ENCODE results near the gene WDR3.

Gene WDR3

DNA sequence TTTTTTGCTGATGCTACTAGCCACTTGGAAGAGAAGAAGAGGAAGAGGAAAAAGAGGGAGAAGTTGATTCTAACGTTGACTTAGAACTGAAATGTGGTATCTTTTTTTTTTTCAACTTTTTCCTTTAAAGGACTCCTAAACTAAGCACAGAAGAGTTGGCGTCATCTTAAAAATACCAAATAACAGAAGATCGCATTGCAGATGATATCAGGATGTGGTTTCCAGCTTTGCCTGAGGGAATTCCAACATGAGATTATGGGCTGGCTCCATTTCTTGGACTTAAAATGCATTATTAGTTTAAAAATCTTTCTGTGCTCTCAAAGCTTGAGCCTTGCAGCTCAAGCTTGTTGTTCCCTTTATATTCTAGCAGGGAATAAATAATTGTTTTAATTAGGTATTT lies 29.8 kb downstream of the WDR3 start:
- no peak for DNase-seq

GRCh38 chr1:117964290-117965038 lies 34.9 kb downstream of the WDR3 start:
- DNase-seq, result no peak

DNA sequence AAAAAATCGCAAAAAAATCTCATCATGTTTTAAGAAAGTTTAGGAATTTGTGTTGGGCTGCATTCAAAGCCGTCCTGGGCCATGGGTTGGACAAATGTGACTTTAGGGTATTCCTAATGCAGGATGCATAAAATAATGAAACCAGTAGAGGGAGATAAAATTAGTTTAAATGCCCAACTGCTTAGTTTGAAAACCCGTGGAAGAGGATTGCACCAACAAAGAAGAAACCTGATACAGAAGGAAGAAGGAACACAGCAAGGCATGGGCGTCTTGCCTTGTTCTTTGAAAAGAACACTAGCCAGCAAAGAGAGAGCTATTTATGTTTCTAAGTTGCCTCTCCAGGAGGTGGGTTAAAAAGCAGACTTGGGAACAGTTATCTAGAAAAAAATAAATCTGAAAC lies 37.9 kb downstream of the WDR3 start:
- DNase-seq, result no peak

DNA sequence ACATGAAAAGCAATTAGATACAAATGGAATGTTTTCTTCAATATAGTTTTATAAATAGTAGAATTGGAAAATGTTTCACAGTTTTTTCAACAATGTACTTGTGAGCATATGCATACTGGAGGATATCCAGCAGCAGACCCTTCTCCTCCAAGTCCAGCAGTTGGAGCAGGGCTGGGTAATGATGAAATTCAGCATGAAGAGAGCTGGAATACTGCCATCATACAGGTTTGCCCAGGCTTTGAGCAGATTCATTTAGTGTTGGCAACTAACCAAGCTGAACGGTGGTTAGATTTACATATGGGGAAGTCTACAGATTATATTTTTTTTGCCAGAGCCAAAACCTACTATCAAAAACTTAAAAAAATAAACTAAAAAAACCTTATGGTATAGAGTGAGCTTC lies 38.3 kb downstream of the WDR3 start:
- DNase-seq, result no peak

GRCh38 chr1:117970252-117970651 lies 40.7 kb downstream of the WDR3 start:
- DNase-seq, result no peak

- DNase-seq, result no peak
Measured at GRCh38 chr1:117971777-117972176, 42.2 kb downstream of the WDR3 start.

GRCh38 chr1:117976381-117976780 lies 46.8 kb downstream of the WDR3 start:
- DNase-seq, result no peak

DNA sequence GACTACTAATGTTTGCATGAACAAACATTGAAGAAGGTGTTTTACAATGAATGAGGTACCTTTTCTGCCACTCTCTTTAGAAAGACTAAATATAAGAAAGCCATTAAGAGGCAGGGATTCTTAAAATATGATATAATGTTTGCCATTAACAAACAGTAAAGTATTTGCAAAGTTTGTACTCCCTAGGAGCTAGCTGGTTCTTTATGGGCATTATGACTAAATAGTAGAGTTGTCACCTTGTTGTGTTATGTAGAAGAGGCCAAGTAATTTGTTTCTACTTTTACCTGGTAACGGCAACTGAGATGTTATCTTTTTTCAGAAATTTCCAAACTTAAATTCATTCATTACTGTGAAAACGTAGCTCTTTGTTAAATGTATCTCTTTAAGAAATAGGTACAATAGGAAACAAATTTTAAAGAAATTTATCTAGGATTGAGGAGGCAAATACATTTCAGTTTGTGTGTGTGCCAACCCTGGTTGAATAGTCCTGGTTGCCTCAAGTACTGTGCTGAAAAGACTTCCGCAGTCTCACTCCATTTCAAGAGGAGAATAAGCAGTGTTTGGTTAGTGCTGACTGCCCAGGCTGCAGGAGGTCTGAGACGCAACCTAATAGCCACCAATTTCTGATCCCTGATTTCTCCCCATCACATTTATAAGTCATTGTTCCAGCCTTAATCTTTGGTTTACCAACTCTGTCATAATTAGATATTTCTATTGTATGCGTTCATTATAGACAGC lies 52.1 kb downstream of the WDR3 start:
- no peak for DNase-seq

DNA sequence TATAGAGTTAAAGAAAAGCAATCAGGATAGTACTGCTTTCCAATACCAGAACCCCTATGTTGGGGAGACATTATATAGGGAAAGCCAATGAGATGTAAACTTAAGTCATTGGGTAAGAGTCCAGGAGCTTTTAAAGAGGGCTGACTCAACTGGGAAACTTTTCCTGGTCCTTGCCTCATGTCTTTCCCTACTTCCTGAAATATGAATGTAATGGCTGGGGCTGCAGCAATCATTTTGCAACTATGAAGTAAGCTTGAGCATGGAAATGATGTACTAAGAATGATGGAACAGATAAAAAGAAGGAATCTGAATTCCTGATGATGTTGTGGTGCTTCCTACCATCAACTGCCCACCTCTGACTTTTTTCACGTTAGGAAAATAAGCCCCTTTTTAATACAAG lies 55.7 kb downstream of the WDR3 start:
- DNase-seq, result no peak

DNA sequence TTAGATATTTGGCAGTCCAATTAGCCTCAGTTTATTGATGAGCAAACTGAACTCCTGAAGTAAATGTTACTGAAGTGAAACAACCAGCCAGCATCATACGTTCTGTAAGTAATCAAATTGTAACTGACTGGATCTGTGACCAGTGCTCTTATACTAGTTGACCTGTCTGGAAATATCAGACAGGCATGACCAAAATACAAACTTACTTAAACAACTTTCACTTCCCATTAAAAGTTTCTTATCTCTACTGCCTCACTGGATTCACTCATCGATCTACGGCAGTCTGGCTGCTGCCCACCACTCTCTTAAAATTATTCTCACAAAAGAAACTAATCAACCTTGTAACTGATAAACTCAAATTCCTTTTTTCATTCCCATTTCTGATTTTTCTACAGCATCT lies 56.4 kb downstream of the WDR3 start:
- DNase-seq, result no peak

DNA sequence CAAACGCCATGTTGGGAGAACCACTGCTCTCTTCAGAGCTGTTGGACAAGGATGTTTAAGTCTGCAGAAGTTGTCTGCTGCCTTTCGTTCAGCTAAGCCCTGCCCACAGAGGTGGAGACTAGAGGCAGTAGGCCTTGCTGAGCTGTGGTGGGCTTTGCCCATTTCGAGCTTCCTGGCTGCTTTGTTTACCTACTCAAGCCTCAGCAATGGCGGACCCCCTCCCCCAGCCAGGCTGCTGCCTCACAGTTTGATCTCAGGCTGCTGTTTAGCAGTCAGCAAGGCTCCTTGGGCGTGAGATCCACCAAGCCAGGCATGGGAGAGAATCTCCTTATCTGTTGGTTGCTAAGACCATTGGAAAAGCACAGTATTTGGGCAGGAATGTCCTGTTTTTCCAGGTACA lies 74.8 kb downstream of the WDR3 start:
- no peak for DNase-seq

DNA sequence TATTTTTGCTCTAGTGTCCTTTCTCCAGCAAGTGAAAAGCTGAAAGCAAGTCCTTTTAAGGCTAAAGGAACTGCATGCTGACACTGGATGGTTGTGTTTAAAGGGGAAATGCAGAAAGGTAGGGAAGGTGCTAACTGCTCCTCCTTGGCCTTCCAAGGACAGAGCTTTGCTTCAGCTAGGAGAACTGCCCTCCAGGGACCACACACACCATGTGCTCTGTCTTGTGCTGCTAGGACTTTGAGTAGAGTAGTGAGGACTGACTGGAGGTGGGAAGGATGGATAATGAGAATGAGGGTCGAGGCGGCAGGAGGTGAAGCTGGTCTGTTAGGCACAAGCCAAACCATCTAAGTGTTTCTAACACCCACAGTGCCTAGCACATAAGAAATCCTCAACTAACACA lies 77.9 kb downstream of the WDR3 start:
- no peak for DNase-seq

DNA sequence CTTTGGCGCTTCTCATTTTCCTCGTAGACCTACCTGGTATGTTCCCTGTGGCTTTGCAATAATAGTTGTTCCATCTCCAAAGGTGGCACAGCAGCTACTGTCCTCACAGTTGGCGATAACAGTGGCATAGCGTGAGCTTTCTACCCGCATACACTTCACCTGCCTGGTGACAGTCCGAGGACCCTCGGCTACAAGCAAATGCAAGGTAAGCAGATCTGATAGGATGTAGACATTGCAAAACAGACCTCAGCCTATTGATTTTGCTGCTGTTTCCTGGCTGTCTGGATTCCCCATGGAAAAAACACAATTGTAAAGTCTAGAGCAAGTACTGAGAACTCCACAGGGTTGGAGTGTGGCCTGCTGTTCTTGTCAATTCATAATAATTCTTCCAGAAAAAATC lies 78.5 kb downstream of the WDR3 start:
- no peak for DNase-seq

GRCh38 chr1:118012515-118013124 lies 83.1 kb downstream of the WDR3 start:
- DNase-seq, result no peak

DNA sequence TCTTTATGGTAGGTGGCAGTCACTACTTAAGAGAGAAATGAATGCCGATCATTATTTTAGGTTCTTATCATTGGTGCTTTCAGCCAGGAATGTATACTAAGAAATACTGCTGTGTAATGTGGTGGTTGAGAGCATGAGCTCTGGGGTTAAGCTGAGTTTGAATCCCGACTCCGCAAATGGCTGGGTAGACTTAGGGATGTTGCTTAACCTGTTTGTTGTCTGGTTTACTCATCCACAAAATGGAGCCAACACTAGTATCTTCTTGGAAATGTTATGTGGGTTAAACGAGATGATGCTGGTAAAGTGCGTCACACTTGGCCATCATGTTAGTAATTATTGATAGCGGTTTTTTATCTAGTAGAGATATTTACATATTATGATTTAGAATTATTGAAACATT lies 83.8 kb downstream of the WDR3 start:
- DNase-seq, result no peak

DNA sequence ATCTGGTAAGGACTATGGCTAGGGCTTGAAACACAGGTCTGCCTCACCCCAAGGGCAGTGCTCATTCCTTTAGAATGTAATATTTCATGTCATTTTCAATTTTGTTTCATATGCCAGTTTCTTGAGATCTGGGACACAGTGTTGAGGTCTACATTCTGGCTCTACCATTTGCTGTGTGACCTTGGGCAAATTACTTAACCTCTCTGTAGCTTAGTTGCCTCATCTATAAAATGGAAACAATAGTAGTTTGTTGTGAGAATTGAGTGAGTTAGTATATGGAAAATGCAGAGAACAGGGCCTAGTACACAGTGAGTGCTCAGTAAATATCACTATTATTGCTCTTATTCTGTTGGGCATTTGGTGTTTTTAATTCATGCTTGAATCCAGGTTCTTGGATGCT lies 84.4 kb downstream of the WDR3 start:
- no peak for DNase-seq

Data from activated CD4-positive, alpha-beta T cell treated with anti-CD3 and anti-CD28 coated beads, Interleukin-2, amount 50 U/mL, for 1 hour (primary cell).